Right lobe of liver (tissue), 4 donors: Measurements from ENCODE around the gene ABHD13.

ENCODE experiments used
- POLR2A ChIP-seq: fragments of 450-650 bp; IDR thresholded peaks from one replicate; pipeline ENCODE4 v1.6.1; 2017; ENCODE audit warnings: antibody characterized with exemption, mild to moderate bottlenecking
- TF ChIP-seq, protein P1 (sequence below), 4 donors: fragments of 200-600 bp in 3 of 4; fragments of 450-650 bp in 1 of 4; IDR thresholded peaks; one replicate each; pipeline versions ENCODE4 v1.5.1 to v1.8.0; 2016 to 2022; ENCODE audit warnings: antibody characterized with exemption in 4 of 4, mild to moderate bottlenecking in 2 of 4
- donor health status: DM: no; HTN: no; CAD: no.
- donor health status: DM: no; HTN: no; CAD: no.
- donor health status: DM: no; HTN: yes; CAD: no.

DNA sequence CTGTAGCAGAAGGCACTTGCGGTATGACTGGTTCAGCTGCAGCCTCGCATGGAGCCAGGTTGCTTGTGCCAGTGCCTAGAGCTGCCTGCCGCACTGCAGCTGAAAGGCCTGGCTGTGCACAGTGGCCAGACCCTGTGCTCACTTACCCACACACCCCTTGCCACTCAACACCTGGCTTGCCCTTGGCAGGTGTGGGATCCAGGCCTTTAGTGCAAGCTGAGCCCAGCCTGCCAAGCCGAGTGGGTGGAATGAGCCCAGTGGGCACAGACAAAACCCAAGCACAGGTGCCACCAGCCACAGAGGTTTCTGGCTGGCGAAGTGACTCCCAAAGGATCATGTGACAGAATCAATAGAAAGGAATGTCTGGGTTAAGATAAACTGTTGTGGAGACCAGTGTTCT lies 22.3 kb upstream of the ABHD13 start:
- TF ChIP-seq, protein P1, sequence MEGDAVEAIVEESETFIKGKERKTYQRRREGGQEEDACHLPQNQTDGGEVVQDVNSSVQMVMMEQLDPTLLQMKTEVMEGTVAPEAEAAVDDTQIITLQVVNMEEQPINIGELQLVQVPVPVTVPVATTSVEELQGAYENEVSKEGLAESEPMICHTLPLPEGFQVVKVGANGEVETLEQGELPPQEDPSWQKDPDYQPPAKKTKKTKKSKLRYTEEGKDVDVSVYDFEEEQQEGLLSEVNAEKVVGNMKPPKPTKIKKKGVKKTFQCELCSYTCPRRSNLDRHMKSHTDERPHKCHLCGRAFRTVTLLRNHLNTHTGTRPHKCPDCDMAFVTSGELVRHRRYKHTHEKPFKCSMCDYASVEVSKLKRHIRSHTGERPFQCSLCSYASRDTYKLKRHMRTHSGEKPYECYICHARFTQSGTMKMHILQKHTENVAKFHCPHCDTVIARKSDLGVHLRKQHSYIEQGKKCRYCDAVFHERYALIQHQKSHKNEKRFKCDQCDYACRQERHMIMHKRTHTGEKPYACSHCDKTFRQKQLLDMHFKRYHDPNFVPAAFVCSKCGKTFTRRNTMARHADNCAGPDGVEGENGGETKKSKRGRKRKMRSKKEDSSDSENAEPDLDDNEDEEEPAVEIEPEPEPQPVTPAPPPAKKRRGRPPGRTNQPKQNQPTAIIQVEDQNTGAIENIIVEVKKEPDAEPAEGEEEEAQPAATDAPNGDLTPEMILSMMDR (IDR thresholded peaks at IDR 0.05): no peak
- TF ChIP-seq POLR2A: no peak
